A673 (cell line): ENCODE data around the gene MITF. TPM values are rescaled to one million over a fixed set of nuclear protein-coding genes. Genes with fewer than 3 reads are reported as not detected.

ENCODE experiments used
- BruUV-seq: library from RNA; stranded (reverse); fragments of 400-500 nt; replicated peaks from 2 replicates; lab custom pipeline; 2021; lab: Mats Ljungman, UMichigan
- CTCF ChIA-PET: fragments of 300-600 bp; sonication (Branson Sonifier 250); formaldehyde crosslinking; loops from one replicate; lab custom pipeline; 2022; ENCODE audit warnings: antibody characterized with exemption; lab: Charles Lee
- POLR2A ChIA-PET: fragments of 300-600 bp; sonication (Branson Sonifier 250); formaldehyde crosslinking; loops from one replicate; lab custom pipeline; 2022; ENCODE audit warnings: antibody characterized with exemption; ENCODE audit not compliant: low non-redundant PET; lab: Charles Lee
- DNase-seq: peaks from one replicate; pipeline ENCODE4 v3.0.0-alpha.2; 2015; ENCODE audit warnings: low spot score
- H3K27ac ChIP-seq: fragments of 200-600 bp; sonication (generic); 2 replicates; pipeline ENCODE4 v1.5.1; 2016; ENCODE audit warnings: mixed run types, low read depth, mild to moderate bottlenecking, mixed read lengths, antibody characterized with exemption, low read length; ENCODE audit not compliant: poor library complexity, severe bottlenecking
- H3K27me3 ChIP-seq: fragments of 200-600 bp; sonication (generic); replicated peaks from 2 replicates; pipeline ENCODE4 v1.6.1; 2017; ENCODE audit warnings: mixed run types, low read depth, mild to moderate bottlenecking, mixed read lengths, antibody characterized with exemption, low read length; ENCODE audit not compliant: insufficient read depth, poor library complexity
- H3K36me3 ChIP-seq: fragments of 200-600 bp; sonication (generic); 2 replicates; pipeline ENCODE4 v1.6.1; 2016; ENCODE audit warnings: mixed run types, mild to moderate bottlenecking, mixed read lengths, antibody characterized with exemption, low read length; ENCODE audit not compliant: insufficient read depth, poor library complexity, severe bottlenecking
- H3K4me1 ChIP-seq: fragments of 200-600 bp; sonication (generic); 2 replicates; pipeline ENCODE4 v1.6.1; 2017; ENCODE audit warnings: mixed run types, mild to moderate bottlenecking, mixed read lengths, antibody characterized with exemption, low read length; ENCODE audit not compliant: insufficient read depth, poor library complexity, severe bottlenecking
- H3K4me3 ChIP-seq: fragments of 200-600 bp; sonication (generic); 2 replicates; pipeline ENCODE4 v1.5.1; 2016; ENCODE audit warnings: low read depth, mixed run types, mild to moderate bottlenecking, mixed read lengths, low read length; ENCODE audit not compliant: poor library complexity, severe bottlenecking
- H3K9me3 ChIP-seq: fragments of 200-600 bp; sonication (generic); 2 replicates; pipeline ENCODE4 v1.6.1; 2016; ENCODE audit warnings: mixed run types, low read depth, mild to moderate bottlenecking, mixed read lengths, antibody characterized with exemption, low read length; ENCODE audit not compliant: poor library complexity, severe bottlenecking
- CTCF ChIP-seq: fragments of 300-800, 200-600 bp; sonication (generic); conservative IDR thresholded peaks from 2 replicates; pipeline ENCODE4 v1.5.1; 2017; ENCODE audit warnings: low read depth, mild to moderate bottlenecking, antibody characterized with exemption, low read length, moderate library complexity, mixed read lengths
- EZH2 ChIP-seq: fragments of 200-600 bp; sonication (generic); IDR thresholded peaks from 2 replicates; pipeline ENCODE4 v1.6.1; 2017; ENCODE audit warnings: borderline replicate concordance, low read depth, mild to moderate bottlenecking, mixed read lengths, antibody characterized with exemption, low read length; ENCODE audit not compliant: poor library complexity, severe bottlenecking
- intact Hi-C: fragments of 100-400 bp; cut with micrococcal nuclease; formaldehyde crosslinking; loops from one replicate; pipeline ENCODE4 v1.10.0; 2022; ENCODE audit not compliant: unreplicated experiment
- total RNA-seq: library from RNA; stranded (reverse); gene quantifications from 2 replicates; pipeline ENCODE4 v1.2.3, GENCODE V29; 2021

MITF gene
- total RNA-seq, 1 experiment from 2014 or later: 0.52 TPM

- DNase-seq: no peak
- ChIA-PET CTCF (no interaction called here), POLR2A (no interaction called here)
- H3K27me3 ChIP-seq: no peaks in the 10 kb centered on the region
- no peaks in the 10 kb centered on the region for H3K9me3 ChIP-seq
- no peaks in the 10 kb centered on the region for H3K36me3 ChIP-seq
- BruUV-seq: no TSS peak
- H3K27ac ChIP-seq: no peak overlapping the region
- H3K4me1 ChIP-seq: no peaks in the 10 kb centered on the region
- intact Hi-C loops: no loop called here
- TF ChIP-seq EZH2 (no peak), CTCF (no peak)
- no peak overlapping the region for H3K4me3 ChIP-seq
These were observed 70.0 kb downstream of the MITF start for GRCh38 chr3:69809076-69809835.

DNA sequence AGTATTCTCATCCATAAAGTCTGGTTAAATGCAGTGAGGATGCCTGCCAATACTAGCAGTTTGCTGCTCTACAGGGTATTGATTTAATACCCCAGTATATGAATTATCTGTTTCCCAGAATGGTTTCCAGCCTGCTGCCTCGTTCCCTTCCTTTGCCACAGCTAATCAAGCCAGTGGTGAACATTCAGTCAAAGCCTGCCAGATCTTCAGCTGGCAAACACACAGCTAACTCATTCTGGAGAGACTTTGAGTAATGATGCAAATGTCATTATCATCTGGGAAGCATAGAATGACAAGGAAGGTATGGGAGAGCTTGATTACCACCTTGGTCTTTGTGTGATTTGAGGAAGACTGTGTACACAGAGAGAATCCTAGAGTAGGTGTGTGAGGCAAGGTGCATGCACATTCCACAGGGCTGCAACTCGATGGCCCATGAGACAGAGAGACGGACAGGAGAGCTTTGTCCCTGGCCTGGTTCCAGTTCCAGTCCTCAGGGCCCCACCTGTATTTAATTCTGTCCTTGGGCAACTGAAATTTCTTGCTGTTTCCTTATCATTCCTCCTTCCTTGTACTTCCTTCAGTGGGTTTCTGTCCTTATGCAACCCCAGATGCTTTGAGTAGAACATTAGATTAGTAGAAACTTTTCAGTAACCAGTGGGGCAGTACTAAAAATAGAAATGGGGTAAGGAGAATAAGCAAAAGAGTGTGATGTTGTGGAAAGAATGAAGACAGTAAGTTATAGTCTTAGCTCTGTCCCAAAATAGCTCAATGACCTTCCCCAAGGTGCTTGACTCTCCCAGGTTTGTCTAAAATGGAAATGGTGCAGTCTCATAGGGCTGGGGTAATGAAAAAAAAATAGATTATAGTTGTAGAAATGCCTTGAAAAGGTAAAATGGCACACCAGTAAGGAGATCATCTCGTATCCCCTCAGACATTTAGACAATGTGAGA, 72.5 kb downstream of the MITF start:
- H3K27ac ChIP-seq: no peak overlapping the region
- ChIA-PET CTCF (no interaction called here), POLR2A (no interaction called here)
- no peaks in the 10 kb centered on the region for H3K27me3 ChIP-seq
- intact Hi-C loops: no loop called here
- no peak for DNase-seq
- no peaks in the 10 kb centered on the region for H3K9me3 ChIP-seq
- H3K4me3 ChIP-seq: no peak overlapping the region
- H3K36me3 ChIP-seq: no peaks in the 10 kb centered on the region
- BruUV-seq: no TSS peak
- H3K4me1 ChIP-seq: no peaks in the 10 kb centered on the region
- TF ChIP-seq CTCF (no peak), EZH2 (no peak)

- TF ChIP-seq CTCF (no peak), EZH2 (no peak)
- CTCF ChIA-PET: no interaction called here
- H3K27ac ChIP-seq: no peak overlapping the region
- no peaks in the 10 kb centered on the region for H3K9me3 ChIP-seq
- no peak for DNase-seq
- H3K4me3 ChIP-seq: no peak overlapping the region
- no peaks in the 10 kb centered on the region for H3K4me1 ChIP-seq
- no TSS peak for BruUV-seq
- POLR2A ChIA-PET: no interaction called here
- intact Hi-C loops: no loop called here
- no peaks in the 10 kb centered on the region for H3K36me3 ChIP-seq
- H3K27me3 ChIP-seq: no peaks in the 10 kb centered on the region
These were observed 76.7 kb downstream of the MITF start for GRCh38 chr3:69815970-69816369.
